NCI-H2196 treated with DMSO at 0.1 percent for 48 hours (cell line): Measurements from ENCODE around the gene GPR137.
"Not testable (repeated sequence)": the region's sequence is repeated elsewhere in the genome, so short reads cannot be mapped to it uniquely, and the experiment has no call there.

Source experiments
- DNase-seq: peaks from one replicate; lab custom pipeline; 2025; ENCODE audit not compliant: unreplicated experiment; lab: John Stamatoyannopoulos, UW

GPR137 gene

GRCh38 chr11:64299847-64300648, 14.4 kb downstream of the GPR137 start, which contains the start of gene CATSPERZ:
Gene CATSPERZ (plus strand): TSS chr11:64300358. CDS start chr11:64300411, 53 bp downstream.
- no peak for DNase-seq

DNA sequence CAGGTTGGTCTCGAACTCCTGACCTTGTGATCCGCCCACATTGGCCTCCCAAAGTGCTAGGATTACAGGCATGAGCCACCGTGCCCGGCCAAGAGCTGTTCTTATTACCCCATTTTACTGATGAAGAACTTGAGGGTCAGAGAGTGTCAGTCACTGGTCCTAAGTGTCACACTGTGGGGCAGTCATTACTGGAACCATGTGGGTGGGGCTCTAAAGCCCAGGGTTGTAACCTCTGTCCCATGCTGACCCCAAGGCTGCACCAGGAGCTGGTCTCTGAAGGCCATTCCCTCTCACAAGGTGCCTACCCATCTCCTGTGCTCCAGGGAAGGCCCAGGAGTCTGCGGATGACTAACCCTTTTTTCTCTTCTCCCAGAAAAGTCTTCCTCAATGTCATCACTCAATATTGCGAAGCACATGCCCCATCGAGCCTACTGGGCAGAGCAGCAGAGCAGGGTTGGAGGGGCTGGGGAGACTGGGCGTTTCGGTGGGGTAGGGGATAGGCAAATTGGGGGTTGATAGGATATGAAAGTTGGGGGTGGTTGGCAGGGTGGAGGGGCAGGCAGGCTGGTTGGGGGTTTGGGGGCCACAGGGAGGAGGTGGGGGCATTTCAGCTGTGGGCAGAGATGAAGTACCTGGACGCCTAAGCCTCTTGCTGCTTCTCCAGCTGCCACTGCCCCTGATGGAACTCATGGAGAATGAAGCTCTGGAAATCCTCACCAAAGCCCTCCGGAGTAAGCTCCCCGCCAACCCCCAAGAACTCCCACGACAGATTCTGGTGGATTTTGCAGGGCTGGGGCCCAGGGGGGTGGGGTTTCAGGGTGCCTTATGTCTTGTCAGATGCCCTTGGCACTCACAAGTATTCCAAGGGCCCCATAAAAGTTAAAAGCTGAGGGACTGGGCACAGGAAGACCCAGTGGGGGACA, 17.7 kb downstream of the GPR137 start:
- DNase-seq = no peak

- DNase-seq = no peak
These were observed 18.3 kb downstream of the GPR137 start for GRCh38 chr11:64304032-64304315.

- DNase-seq = peak; percentile 88
These were observed 18.8 kb downstream of the GPR137 start for GRCh38 chr11:64304316-64305072.

GRCh38 chr11:64305075-64305690, 19.5 kb downstream of the GPR137 start, which contains the start of gene ESRRA:
Gene ESRRA (plus strand): TSS chr11:64305524. CDS start chr11:64307180, 1,656 bp downstream.
- DNase-seq = peak; percentile 100

DNA sequence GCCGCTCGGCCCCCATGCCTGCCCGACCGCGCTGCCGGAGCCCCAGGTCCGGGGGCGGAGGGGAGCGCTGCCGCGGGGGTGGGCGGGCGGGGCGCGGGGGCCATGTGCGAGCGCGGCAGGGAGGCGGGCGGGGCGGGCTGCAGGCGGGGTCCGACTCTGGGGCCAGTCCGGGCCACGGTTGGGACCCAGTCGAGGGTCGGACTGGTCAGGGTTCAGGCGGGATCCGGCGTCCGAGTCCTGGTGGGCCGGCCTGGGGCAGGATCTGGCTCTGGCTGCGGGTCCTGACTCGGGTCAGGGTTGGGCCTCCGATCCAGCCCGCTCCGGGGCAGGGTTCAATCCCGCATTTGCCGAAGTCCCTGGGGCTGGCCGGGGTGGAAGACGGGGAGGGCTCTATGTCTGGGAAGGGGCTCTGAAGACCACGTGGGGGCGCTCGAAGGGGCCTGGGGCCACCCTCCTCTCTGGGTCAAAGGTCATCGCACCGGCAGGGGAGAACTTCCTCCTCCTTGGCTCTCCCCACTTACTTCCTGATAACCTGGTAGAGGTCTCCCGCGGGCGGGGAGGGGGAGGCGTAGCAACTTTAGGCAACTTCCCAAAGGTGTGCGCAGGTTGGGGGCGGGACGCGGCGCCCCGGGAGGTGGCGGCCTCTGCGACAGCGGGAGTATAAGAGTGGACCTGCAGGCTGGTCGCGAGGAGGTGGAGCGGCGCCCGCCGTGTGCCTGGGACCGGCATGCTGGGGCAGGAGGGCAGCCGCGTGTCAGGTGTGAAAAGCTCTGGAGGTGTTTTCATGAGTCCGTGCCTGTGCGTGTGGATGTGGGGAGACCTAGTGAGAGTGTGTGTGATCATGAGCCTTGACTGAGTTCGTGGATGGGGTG, 20.3 kb downstream of the GPR137 start:
- peak; percentile 40 for DNase-seq

DNA sequence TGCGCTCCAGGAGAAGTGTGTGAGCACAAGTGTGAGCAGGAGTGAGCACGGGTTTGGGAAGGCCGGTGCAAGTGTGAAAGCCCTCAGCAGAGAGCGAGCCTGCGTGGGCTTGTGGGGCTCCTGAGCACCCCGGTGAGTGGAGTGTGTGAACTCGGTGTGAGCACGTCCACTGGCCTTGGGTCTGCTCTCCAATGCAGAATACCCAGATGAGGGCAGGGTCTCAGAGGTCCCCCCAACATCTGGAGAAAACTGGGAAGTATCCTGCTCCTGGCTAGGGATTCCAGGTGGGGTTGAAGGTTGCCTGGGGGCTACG, 20.9 kb downstream of the GPR137 start:
- DNase-seq = no peak

GRCh38 chr11:64306876-64307622, 21.4 kb downstream of the GPR137 start:
- DNase-seq = no peak

GRCh38 chr11:64307795-64308194, 22.1 kb downstream of the GPR137 start:
- DNase-seq = not testable (repeated sequence)

- no peak for DNase-seq
These were observed 27.3 kb downstream of the GPR137 start for GRCh38 chr11:64312947-64313346.

DNA sequence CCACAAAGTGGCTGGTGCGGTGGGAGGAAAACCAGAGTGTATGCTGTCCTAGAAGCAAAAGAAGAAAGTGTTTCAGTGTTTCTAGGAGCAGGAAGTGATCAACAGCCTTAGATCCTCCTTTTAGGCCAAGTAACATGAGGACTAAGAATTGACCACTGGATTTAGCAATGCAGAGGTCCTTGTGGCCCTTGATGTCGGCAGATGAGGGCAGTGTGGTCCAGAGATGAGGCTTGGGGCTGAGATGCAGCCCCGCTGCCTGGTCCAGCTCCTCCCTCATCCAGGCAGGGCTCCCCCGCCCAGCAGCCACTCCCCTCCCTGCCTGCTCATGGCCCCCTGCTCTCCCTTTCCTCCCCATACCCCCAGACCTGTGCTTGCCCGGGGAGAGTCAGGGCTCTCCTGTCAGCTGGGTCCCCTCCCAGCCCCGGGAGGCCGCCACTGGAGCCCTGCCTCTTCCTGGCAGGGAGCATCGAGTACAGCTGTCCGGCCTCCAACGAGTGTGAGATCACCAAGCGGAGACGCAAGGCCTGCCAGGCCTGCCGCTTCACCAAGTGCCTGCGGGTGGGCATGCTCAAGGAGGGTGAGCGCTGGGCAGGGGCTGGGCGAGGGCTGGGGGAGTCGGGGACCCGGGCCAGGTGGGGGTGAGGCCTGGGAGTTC, 28.0 kb downstream of the GPR137 start:
- DNase-seq = no peak

GRCh38 chr11:64314146-64314804, 28.6 kb downstream of the GPR137 start:
- DNase-seq = no peak

DNA sequence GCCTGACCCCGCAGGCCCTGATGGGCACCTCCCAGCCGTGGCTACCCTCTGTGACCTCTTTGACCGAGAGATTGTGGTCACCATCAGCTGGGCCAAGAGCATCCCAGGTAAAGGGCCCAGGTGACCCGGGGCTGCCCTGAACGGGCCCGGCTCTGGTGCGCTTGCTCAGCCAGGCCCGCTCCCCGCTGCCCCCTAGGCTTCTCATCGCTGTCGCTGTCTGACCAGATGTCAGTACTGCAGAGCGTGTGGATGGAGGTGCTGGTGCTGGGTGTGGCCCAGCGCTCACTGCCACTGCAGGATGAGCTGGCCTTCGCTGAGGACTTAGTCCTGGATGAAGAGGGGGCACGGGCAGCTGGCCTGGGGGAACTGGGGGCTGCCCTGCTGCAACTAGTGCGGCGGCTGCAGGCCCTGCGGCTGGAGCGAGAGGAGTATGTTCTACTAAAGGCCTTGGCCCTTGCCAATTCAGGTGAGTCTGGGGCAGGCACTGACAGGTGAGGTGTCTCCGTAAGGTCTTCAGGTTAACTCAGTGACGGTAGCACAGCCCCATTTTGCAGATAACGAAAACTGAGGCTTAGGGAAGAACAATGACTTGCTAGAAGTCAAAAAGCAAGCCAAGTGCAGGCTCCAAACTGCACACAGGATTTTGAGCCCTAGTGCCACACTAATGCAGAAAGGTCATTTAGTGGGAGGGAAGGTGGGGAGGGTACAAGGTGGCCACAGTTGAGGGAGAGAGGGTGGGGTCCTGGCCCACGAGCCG, 29.3 kb downstream of the GPR137 start:
- no peak for DNase-seq

DNA sequence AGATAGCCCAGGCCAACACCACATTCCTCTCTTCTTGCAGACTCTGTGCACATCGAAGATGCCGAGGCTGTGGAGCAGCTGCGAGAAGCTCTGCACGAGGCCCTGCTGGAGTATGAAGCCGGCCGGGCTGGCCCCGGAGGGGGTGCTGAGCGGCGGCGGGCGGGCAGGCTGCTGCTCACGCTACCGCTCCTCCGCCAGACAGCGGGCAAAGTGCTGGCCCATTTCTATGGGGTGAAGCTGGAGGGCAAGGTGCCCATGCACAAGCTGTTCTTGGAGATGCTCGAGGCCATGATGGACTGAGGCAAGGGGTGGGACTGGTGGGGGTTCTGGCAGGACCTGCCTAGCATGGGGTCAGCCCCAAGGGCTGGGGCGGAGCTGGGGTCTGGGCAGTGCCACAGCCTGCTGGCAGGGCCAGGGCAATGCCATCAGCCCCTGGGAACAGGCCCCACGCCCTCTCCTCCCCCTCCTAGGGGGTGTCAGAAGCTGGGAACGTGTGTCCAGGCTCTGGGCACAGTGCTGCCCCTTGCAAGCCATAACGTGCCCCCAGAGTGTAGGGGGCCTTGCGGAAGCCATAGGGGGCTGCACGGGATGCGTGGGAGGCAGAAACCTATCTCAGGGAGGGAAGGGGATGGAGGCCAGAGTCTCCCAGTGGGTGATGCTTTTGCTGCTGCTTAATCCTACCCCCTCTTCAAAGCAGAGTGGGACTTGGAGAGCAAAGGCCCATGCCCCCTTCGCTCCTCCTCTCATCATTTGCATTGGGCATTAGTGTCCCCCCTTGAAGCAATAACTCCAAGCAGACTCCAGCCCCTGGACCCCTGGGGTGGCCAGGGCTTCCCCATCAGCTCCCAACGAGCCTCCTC, 30.2 kb downstream of the GPR137 start:
- not testable (repeated sequence) for DNase-seq

GRCh38 chr11:64316672-64317324, 31.1 kb downstream of the GPR137 start:
- DNase-seq = peak; percentile 49

DNA sequence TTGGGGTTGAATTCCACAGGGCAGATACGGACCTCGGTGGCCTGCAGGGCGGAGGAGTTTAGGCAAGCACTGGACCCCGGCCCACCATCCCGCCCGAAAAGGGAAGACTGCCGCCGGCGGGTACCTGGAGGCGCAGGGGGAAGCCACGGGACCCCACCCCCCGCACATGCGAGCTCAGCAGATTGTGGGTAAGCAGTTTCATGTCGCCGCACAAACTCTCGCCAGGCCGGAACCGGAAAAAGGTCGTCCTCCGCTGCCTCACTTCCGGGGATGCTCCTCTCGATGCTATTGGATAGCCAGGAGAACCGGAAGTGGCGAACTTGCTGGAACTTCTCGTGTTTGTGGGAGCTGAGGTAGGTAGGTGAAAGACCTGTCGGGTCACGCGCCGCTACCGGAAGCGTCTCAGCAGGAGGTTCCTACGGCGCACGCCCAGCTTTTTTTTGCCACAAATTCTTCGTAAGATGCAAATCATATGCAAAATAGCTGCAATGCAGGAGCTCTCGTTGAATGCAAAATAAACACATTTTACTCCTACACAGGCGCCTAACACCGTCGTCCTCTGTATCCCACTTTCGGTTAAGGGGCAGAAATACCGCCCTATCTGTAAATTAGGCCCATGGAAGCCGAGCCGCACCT, 31.8 kb downstream of the GPR137 start, which contains the start of gene TRMT112:
TSS of gene TRMT112 (minus strand) at position 235 of the 636 bp plus-strand sequence. CDS start at position 202, 33 bp downstream.
- DNase-seq = peak; percentile 98
